MM.1S (cell line): ENCODE data around the gene SNCAIP.

Experiments used
- DNase-seq: peaks from one replicate; pipeline ENCODE4 v3.0.0-alpha.2; 2015
- H2AFZ ChIP-seq: fragments of 300-600 bp; sonication (generic); 2 replicates; pipeline ENCODE4 v1.6.0; 2016; ENCODE audit warnings: antibody characterized with exemption, low read length
- H3F3A ChIP-seq: fragments of 300-600 bp; sonication (generic); 2 replicates; pipeline ENCODE4 v1.6.1; 2016; ENCODE audit warnings: mild to moderate bottlenecking, antibody characterized with exemption, low read length, moderate library complexity, mixed read lengths; ENCODE audit not compliant: insufficient read depth
- H3K27ac ChIP-seq: fragments of 300-600 bp; sonication (generic); 2 replicates; pipeline ENCODE4 v1.5.1; 2016; ENCODE audit warnings: mild to moderate bottlenecking, low read length
- H3K27me3 ChIP-seq: fragments of 300-600 bp; sonication (generic); replicated peaks from 2 replicates; pipeline ENCODE4 v1.6.0; 2016; ENCODE audit warnings: low read length; ENCODE audit not compliant: insufficient read depth
- H3K36me3 ChIP-seq: fragments of 300-600 bp; sonication (generic); replicated peaks from 2 replicates; pipeline ENCODE4 v1.6.1; 2016; ENCODE audit warnings: mild to moderate bottlenecking, low read length, mixed read lengths; ENCODE audit not compliant: insufficient read depth
- H3K4me1 ChIP-seq: fragments of 300-600 bp; sonication (generic); 2 replicates; pipeline ENCODE4 v1.6.1; 2016; ENCODE audit warnings: low read length, mixed read lengths
- H3K4me2 ChIP-seq: fragments of 300-600 bp; sonication (generic); 2 replicates; pipeline ENCODE4 v1.6.0; 2016; ENCODE audit warnings: low read depth, low read length
- H3K4me3 ChIP-seq: fragments of 300-600 bp; sonication (generic); 2 replicates; pipeline ENCODE4 v1.5.1; 2016; ENCODE audit warnings: low read length, mixed read lengths
- H3K79me2 ChIP-seq: fragments of 300-600 bp; sonication (generic); 2 replicates; pipeline ENCODE4 v1.6.1; 2016; ENCODE audit warnings: mixed run types, low read length, mixed read lengths
- H3K9ac ChIP-seq: fragments of 300-600 bp; sonication (generic); 2 replicates; pipeline ENCODE4 v1.6.1; 2016; ENCODE audit warnings: low read length, mixed read lengths
- H3K9me2 ChIP-seq: fragments of 300-600 bp; sonication (generic); replicated peaks from 2 replicates; pipeline ENCODE4 v1.6.1; 2016; ENCODE audit warnings: mild to moderate bottlenecking, low read length, mixed read lengths; ENCODE audit not compliant: insufficient read depth
- H3K9me3 ChIP-seq: fragments of 300-600 bp; sonication (generic); replicated peaks from 2 replicates; pipeline ENCODE4 v1.6.1; 2016; ENCODE audit warnings: mild to moderate bottlenecking, low read length, mixed read lengths; ENCODE audit not compliant: insufficient read depth
- H4K20me1 ChIP-seq: fragments of 300-600 bp; sonication (generic); 2 replicates; pipeline ENCODE4 v1.6.1; 2016; ENCODE audit warnings: mild to moderate bottlenecking, low read length, moderate library complexity, mixed read lengths; ENCODE audit not compliant: insufficient read depth
- EZH2 ChIP-seq: fragments of 300-600 bp; sonication (generic); optimal IDR thresholded peaks from 2 replicates; pipeline ENCODE3; 2017; ENCODE audit warnings: low read depth, mild to moderate bottlenecking, antibody characterized with exemption, low read length, mixed read lengths
- EZH2phosphoT487 ChIP-seq: fragments of 300-600 bp; sonication (generic); IDR thresholded peaks from 2 replicates; pipeline ENCODE4 v1.6.1; 2018; ENCODE audit warnings: antibody characterized with exemption, low read length
- TF ChIP-seq, protein P1 (sequence below): fragments of 300-600 bp; sonication (generic); IDR thresholded peaks from 2 replicates; pipeline ENCODE4 v1.5.1; 2016; ENCODE audit warnings: antibody characterized with exemption, low read length, mixed read lengths

Gene SNCAIP

DNA sequence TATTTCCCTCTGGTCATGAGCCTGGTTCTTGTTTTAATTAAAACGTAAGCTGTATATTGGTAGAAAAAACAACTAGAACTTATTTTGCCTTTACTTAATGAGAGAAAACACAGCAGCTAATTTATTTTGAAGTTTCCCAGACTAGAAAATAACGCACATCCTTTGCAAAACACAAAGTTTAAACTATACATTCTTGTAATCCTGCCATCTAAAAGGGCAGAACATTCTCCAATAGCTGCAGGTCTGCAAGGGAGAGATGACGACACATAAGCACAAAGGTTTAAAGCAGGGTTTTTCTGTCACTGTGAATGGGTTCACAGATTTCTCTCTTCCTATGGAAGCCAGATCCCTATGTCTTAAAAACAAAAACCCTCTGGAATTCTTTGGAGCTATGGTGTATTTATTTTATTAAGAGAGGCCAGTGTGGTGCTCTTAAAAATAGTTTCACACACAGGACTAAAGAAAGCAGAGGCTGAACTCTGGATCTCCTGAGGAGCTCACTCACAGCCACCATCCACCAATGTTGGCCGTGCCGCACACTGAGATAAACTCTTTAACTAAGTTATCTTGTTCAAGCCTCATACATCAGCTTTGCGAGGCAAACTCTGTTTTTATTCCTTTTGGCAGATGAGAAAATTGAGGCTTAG, 82.4 kb downstream of the SNCAIP start:
- H3F3A ChIP-seq = no peaks in the 10 kb centered on the region
- TF ChIP-seq EZH2 (no peak), EZH2phosphoT487 (no peak)
- TF ChIP-seq, protein P1, sequence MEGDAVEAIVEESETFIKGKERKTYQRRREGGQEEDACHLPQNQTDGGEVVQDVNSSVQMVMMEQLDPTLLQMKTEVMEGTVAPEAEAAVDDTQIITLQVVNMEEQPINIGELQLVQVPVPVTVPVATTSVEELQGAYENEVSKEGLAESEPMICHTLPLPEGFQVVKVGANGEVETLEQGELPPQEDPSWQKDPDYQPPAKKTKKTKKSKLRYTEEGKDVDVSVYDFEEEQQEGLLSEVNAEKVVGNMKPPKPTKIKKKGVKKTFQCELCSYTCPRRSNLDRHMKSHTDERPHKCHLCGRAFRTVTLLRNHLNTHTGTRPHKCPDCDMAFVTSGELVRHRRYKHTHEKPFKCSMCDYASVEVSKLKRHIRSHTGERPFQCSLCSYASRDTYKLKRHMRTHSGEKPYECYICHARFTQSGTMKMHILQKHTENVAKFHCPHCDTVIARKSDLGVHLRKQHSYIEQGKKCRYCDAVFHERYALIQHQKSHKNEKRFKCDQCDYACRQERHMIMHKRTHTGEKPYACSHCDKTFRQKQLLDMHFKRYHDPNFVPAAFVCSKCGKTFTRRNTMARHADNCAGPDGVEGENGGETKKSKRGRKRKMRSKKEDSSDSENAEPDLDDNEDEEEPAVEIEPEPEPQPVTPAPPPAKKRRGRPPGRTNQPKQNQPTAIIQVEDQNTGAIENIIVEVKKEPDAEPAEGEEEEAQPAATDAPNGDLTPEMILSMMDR = no peak
- H3K9me3 ChIP-seq = no peaks in the 10 kb centered on the region
- no peak overlapping the region for H3K27ac ChIP-seq
- no peak overlapping the region for H3K4me2 ChIP-seq
- H3K4me3 ChIP-seq = no peak overlapping the region
- no peaks in the 10 kb centered on the region for H4K20me1 ChIP-seq
- H3K9me2 ChIP-seq = no peaks in the 10 kb centered on the region
- H3K27me3 ChIP-seq = no peaks in the 10 kb centered on the region
- no peaks in the 10 kb centered on the region for H3K4me1 ChIP-seq
- H2AFZ ChIP-seq = no peak overlapping the region
- no peak for DNase-seq
- no peak overlapping the region for H3K9ac ChIP-seq
- no peaks in the 10 kb centered on the region for H3K36me3 ChIP-seq
- no peaks in the 10 kb centered on the region for H3K79me2 ChIP-seq

DNA sequence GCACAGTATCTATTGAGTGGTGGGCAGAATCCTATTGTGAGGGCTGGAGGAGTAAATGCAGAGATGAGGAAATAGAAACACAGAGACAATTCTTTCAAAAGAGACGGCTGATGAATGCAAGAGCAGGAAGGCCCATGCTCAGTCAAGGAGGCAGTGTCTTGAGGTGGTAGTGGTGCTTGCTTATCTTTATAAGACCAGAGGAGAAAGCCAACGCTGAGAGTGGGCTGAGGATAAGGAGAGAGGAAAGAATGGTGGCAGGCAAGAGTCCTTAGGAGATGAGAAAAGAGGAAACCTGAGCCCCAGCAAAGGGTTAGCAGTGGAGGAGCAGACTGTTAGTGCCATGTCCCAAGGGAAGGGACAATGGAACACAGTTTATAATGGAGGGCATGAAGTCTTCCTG, 86.0 kb downstream of the SNCAIP start:
- H3K27ac ChIP-seq = no peak overlapping the region
- no peak overlapping the region for H3K4me2 ChIP-seq
- H3K9me2 ChIP-seq = no peaks in the 10 kb centered on the region
- no peaks in the 10 kb centered on the region for H3K27me3 ChIP-seq
- no peak for DNase-seq
- H3K9ac ChIP-seq = no peak overlapping the region
- no peaks in the 10 kb centered on the region for H3K9me3 ChIP-seq
- H3K79me2 ChIP-seq = no peaks in the 10 kb centered on the region
- H3K36me3 ChIP-seq = no peaks in the 10 kb centered on the region
- no peak overlapping the region for H3K4me3 ChIP-seq
- H3K4me1 ChIP-seq = no peaks in the 10 kb centered on the region
- no peaks in the 10 kb centered on the region for H4K20me1 ChIP-seq
- H3F3A ChIP-seq = no peaks in the 10 kb centered on the region
- TF ChIP-seq EZH2 (no peak), EZH2phosphoT487 (no peak)
- TF ChIP-seq, protein P1 = no peak
- H2AFZ ChIP-seq = no peak overlapping the region

DNA sequence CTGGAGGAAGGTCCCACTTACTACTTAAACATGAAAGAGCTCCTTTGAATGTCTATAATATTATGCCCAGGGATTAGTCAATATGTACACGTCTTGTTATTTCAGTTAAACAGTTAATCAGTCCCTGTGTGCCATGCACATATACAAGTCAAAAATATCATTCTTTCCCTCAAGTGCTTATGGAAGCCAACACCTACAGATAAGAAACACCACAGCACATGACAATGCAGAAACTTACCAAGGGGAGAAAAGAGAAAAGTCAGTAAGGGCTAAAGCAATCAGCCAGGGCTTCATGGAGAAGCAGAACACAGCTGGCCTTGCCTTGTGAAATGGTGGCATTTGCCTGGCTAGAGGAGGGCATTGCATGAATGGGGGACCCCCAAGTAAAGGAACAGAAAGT, 88.3 kb downstream of the SNCAIP start:
- Histone ChIP-seq H3K4me2 (no peak overlapping the region), H4K20me1 (no peaks in the 10 kb centered on the region), H3K9ac (no peak overlapping the region), H3K27me3 (no peaks in the 10 kb centered on the region), H3K27ac (no peak overlapping the region), H3K4me3 (no peak overlapping the region), H3K79me2 (no peaks in the 10 kb centered on the region), H3K9me3 (no peaks in the 10 kb centered on the region), H3K9me2 (no peaks in the 10 kb centered on the region), H3K36me3 (no peaks in the 10 kb centered on the region), H2AFZ (no peak overlapping the region), H3K4me1 (no peaks in the 10 kb centered on the region), H3F3A (no peaks in the 10 kb centered on the region)
- TF ChIP-seq EZH2 (no peak), EZH2phosphoT487 (no peak)
- TF ChIP-seq, protein P1 = no peak
- DNase-seq = no peak
